GM12873 (cell line): ENCODE results near the gene CSF1.

Experiments
- TF ChIP-seq, protein P1 (sequence below): IDR thresholded peaks from 2 replicates; pipeline ENCODE4 v1.5.1; 2012; ENCODE audit warnings: low read depth, mild to moderate bottlenecking, moderate library complexity, low read length, control low read depth; ENCODE audit not compliant: insufficient read depth; ENCODE audit errors: missing control alignments

CSF1 gene

GRCh38 chr1:109886827-109887226 is 23.8 kb upstream of the CSF1 start:
- TF ChIP-seq, protein P1, sequence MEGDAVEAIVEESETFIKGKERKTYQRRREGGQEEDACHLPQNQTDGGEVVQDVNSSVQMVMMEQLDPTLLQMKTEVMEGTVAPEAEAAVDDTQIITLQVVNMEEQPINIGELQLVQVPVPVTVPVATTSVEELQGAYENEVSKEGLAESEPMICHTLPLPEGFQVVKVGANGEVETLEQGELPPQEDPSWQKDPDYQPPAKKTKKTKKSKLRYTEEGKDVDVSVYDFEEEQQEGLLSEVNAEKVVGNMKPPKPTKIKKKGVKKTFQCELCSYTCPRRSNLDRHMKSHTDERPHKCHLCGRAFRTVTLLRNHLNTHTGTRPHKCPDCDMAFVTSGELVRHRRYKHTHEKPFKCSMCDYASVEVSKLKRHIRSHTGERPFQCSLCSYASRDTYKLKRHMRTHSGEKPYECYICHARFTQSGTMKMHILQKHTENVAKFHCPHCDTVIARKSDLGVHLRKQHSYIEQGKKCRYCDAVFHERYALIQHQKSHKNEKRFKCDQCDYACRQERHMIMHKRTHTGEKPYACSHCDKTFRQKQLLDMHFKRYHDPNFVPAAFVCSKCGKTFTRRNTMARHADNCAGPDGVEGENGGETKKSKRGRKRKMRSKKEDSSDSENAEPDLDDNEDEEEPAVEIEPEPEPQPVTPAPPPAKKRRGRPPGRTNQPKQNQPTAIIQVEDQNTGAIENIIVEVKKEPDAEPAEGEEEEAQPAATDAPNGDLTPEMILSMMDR = no peak

DNA sequence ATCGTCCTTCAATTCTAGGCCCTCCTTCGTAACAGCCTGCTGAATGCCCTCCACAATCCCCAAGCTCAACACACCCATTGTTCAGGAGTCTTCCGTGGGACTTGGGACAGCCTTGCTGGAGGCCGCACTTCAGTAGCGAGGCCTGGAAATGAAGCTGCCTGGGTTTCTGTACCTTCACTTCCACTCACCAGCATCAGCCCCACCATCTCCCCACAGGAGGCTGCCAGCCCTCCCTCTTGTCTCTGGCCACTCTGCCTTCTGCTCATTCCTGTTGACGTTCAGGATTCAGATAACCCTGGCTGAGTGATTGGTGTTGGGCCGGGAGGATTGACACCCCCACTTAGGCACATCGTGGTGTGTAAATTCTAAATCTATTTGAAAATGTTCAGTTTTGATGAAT is 23.4 kb upstream of the CSF1 start:
- TF ChIP-seq, protein P1 = no peak

DNA sequence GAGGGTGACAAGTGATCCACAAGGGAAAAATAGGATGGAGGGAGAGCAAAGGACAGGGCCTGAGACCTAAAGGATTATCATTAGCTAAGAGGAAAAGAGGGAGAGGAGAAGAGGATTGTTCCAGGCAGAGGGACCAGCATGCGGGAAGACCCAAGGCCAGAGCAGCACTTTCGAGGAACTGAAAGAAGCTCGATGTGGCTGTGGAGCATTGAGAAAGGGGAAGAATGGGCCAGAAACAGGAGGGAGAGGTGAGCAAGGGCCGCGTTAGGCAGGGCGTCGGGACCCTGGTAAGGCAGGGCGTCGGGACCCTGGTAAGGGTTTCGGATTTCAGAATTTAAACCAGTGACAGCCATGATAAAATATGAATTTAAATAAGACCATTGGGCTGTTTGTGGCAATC is 22.8 kb upstream of the CSF1 start:
- TF ChIP-seq, protein P1 = no peak

GRCh38 chr1:109889094-109889493 is 21.6 kb upstream of the CSF1 start:
- TF ChIP-seq, protein P1 = no peak

- TF ChIP-seq, protein P1 = no peak
Measured at GRCh38 chr1:109890115-109890953, 20.3 kb upstream of the CSF1 start.

DNA sequence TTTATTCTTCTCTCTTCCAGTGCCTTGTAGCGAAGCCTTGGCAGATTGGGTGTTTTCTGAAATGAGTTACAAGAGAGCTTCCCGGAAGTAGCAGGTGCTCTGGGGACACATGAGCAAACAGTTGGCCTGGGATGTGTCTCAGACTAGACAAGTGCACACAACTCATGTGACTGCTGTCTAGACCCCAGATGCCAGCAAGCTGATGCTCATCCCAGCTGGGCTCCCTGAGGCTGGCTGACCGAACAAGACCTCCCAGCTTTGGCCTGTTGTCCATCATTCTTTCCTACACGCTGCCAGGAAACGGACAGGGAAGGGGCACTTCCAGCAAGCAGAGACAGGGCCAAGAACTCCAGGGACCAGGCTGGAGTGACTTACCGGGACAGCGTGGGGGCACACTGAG is 18.7 kb upstream of the CSF1 start:
- TF ChIP-seq, protein P1 = no peak

DNA sequence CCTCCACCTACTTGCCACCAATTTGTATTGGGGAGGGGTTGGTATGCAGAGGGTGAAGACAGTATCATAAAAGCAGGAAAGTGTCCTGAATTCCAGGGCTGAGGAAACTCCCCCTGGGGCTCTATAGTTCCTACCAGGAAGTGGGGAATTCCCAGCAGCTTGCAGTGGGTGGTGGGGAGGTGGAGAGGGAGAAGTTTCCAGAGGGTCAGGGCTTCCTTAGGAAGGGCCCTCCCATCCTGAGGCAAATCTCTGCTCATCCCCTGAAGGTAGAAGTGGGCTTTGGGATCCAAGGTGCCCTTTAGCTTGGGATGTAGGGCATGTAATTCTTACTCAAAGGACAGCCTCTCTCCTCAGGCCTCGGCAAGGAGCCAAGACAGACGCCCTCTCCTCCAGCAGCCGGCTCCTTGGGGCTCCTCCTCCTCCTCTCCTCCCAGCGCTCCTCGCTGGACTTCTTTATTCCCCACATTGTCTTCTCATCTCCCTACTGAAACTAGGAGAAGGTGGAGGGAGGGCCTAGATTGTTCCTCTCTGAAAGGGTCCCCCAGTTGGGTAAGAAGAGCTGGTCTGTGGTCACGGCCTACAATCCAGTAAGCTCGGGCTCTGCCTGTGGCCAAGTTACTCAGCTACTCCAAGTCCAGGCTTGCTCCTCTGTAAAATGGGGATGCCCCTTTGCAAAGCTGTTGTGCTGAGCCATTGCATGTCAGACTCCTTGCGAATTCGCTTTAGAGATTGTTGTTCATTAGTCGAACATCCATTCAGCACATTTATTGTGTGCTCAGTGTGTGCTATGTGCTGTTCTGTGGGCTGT is 17.9 kb upstream of the CSF1 start:
- TF ChIP-seq, protein P1 = no peak
